Spleen (tissue), 7 donors: ENCODE measurements around the gene MEIS1.

Experiments used
- CTCF ChIP-seq, 11 experiments: fragments of 200-600 bp in 7 of 11; fragments of 450-650 bp in 4 of 11; sonication (generic) in 4 of 11; IDR thresholded peaks in 8 of 11; conservative IDR thresholded peaks in 3 of 11; 1 replicate in 7 of 11; 2 replicates in 4 of 11; pipeline versions ENCODE4 v1.4.0 to v1.8.0; 2016 to 2021; ENCODE audit warnings: antibody characterized with exemption in 11 of 11, inconsistent platforms in 4 of 11, mild to moderate bottlenecking in 1 of 11
- POLR2A ChIP-seq, 3 donors: fragments of 450-650 bp; IDR thresholded peaks; one replicate each; pipeline ENCODE4 v1.5.1; 2017; ENCODE audit warnings: antibody characterized with exemption in 3 of 3, mild to moderate bottlenecking in 1 of 3
- donor health status: DM: no; HTN: no; CAD: no; lungs with moderate emphysema.
- donor health status: DM: no; HTN: no; CAD: no.
- donor health status: DM: no; HTN: no; CAD: no.

DNA sequence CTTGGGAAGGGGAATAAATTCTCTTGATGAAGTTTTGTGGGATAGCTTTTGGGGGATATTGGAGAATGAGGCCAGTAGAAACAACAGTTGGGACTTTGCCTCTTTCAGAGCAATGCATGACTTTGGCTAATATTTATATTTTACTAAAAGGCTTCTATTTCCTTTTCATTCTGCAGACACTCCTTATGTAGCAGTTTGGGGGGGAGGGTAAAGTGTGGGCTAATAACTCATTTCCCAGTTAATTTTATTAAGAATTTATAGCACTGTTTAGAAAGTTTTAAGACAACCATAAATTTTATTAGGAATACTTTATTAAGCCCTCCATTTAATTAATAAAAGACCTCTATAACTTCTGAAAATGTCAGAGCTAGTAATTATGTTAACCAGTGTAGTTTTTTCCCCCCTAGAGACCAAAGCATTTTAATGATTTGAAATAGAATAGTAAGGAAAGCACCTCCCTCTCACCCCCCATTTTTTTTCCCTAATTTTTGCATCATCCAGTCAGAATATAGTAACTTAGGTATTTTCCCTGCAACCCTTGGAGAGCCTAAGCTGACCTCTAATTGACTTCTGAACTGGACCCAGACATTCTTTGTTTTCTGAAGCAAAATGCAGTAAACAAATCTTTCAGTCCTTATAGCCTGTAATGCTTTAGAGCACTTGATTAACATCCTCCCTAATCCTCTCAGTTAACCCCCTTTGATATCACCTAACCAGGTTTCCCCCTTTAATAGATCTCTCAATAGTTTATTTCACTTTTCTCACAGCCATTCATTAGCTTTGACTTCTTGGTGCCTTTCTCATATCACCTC lies 5.0 kb upstream of the MEIS1 start:
- TF ChIP-seq POLR2A (IDR thresholded peaks at IDR 0.05) (no peak), CTCF (IDR thresholded peaks at IDR 0.05 in 8 of 11, conservative IDR thresholded peaks at IDR 0.05 in 3 of 11) (no peak)
